Fibroblast of lung (primary cell): ENCODE data around the gene PZP. TPM values are rescaled to one million over a fixed set of nuclear protein-coding genes. Genes with fewer than 3 reads are reported as not detected.
A peak's percentile ranks its signal among the peaks of the same experiment; 100 is the strongest.
"Not testable (repeated sequence)": the region's sequence is repeated elsewhere in the genome, so short reads cannot be mapped to it uniquely, and the experiment has no call there.

Experiments
- DNase-seq, 2 donors: peaks; one replicate each; pipeline versions ENCODE4 v3.0.0 to v3.0.0-alpha.2; 2010; ENCODE audit warnings: low read depth in 2 of 2
- H2AFZ ChIP-seq: 2 replicates; pipeline ENCODE4 v1.5.1; 2012; ENCODE audit warnings: low read length, control low read depth, inconsistent platforms
- H3K27ac ChIP-seq: 2 replicates; pipeline ENCODE4 v1.5.1; 2011; ENCODE audit warnings: low read length, control low read depth; ENCODE audit not compliant: insufficient read depth
- H3K27me3 ChIP-seq: 2 replicates; pipeline ENCODE4 v1.5.1; 2011; ENCODE audit warnings: mild to moderate bottlenecking, low read length; ENCODE audit not compliant: control insufficient read depth, insufficient read depth
- H3K36me3 ChIP-seq: 2 replicates; pipeline ENCODE4 v1.5.1; 2011; ENCODE audit warnings: low read length; ENCODE audit not compliant: control insufficient read depth, insufficient read depth
- H3K4me1 ChIP-seq: 2 replicates; pipeline ENCODE4 v1.5.1; 2011; ENCODE audit warnings: low read length; ENCODE audit not compliant: control insufficient read depth, insufficient read depth; ENCODE audit errors: extremely low read depth
- H3K4me2 ChIP-seq: 2 replicates; pipeline ENCODE4 v1.5.1; 2011; ENCODE audit warnings: low read length, control low read depth; ENCODE audit not compliant: insufficient read depth; ENCODE audit errors: extremely low read depth
- H3K4me3 ChIP-seq, 4 experiments: fragments of 200-600 bp in 1 of 4; sonication (generic) in 1 of 4; replicated peaks in 1 of 4; 2 replicates each; pipeline ENCODE4 v1.5.1; 2011 to 2016; ENCODE audit warnings: low read length in 4 of 4, low read depth in 3 of 4, mild to moderate bottlenecking in 3 of 4, control low read depth in 2 of 4, inconsistent platforms in 1 of 4, mixed read lengths in 1 of 4; ENCODE audit not compliant: insufficient read depth in 1 of 4; ENCODE audit errors: control extremely low read depth in 1 of 4
- H3K79me2 ChIP-seq: 2 replicates; pipeline ENCODE4 v1.5.1; 2012; ENCODE audit warnings: mild to moderate bottlenecking, low read length, inconsistent platforms; ENCODE audit not compliant: control insufficient read depth, insufficient read depth
- H3K9ac ChIP-seq: 2 replicates; pipeline ENCODE4 v1.5.1; 2011; ENCODE audit warnings: mild to moderate bottlenecking, low read length, control low read depth; ENCODE audit not compliant: insufficient read depth
- H3K9me3 ChIP-seq: 2 replicates; pipeline ENCODE4 v1.5.1; 2012; ENCODE audit warnings: low read depth, low read length; ENCODE audit not compliant: control insufficient read depth, insufficient read depth
- H4K20me1 ChIP-seq: 2 replicates; pipeline ENCODE4 v1.5.1; 2011; ENCODE audit warnings: low read length; ENCODE audit not compliant: control insufficient read depth, insufficient read depth; ENCODE audit errors: extremely low read depth
- CTCF ChIP-seq, 2 donors: IDR thresholded peaks in 1 of 2; conservative IDR thresholded peaks in 1 of 2; 1 replicate in 1 of 2; 2 replicates in 1 of 2; pipeline ENCODE4 v1.5.1; 2011 to 2012; ENCODE audit warnings: low read length in 2 of 2, control low read depth in 1 of 2, inconsistent platforms in 1 of 2, low read depth in 1 of 2, mild to moderate bottlenecking in 1 of 2
- EZH2 ChIP-seq: IDR thresholded peaks from 2 replicates; pipeline ENCODE4 v1.5.1; 2012; ENCODE audit warnings: low read length, control low read depth, mild to moderate bottlenecking; ENCODE audit errors: missing control alignments
- polyA plus RNA-seq, 2 donors: library from polyadenylated mRNA; depleted of rRNA in 1 of 2; stranded (reverse) in 1 of 2; unstranded in 1 of 2; fragments of >200 nt; gene quantifications; 2 replicates each; pipeline ENCODE4 v1.2.1, GENCODE V29; 2011 to 2012; ENCODE audit warnings: missing spikeins in 1 of 2
- total RNA-seq: library from RNA; depleted of rRNA; stranded (reverse); fragments of >200 nt; gene quantifications from 2 replicates; pipeline ENCODE4 v1.2.1, GENCODE V29; 2014

Gene PZP
- total and polyA plus RNA-seq, 2 donors (not counting 1 experiment from before 2014, with no cell fraction given) = not detected

- DNase-seq = no peak
- no peaks in the 10 kb centered on the region for H4K20me1 ChIP-seq
- H2AFZ ChIP-seq = no peak overlapping the region
- no peaks in the 10 kb centered on the region for H3K27me3 ChIP-seq
- H3K36me3 ChIP-seq = no peaks in the 10 kb centered on the region
- TF ChIP-seq CTCF (conservative IDR thresholded peaks at IDR 0.05 in 1 of 2, IDR thresholded peaks at IDR 0.05 in 1 of 2; ENCODE audit: low read depth in 1 of 2, low read length in 2 of 2) = no peak
- TF ChIP-seq EZH2 = no peak
- no peak overlapping the region for H3K27ac ChIP-seq
- no peaks in the 10 kb centered on the region for H3K79me2 ChIP-seq
- no peak overlapping the region for H3K4me2 ChIP-seq
- no peaks in the 10 kb centered on the region for H3K9me3 ChIP-seq
- no peaks in the 10 kb centered on the region for H3K4me1 ChIP-seq
- no peak overlapping the region for H3K4me3 ChIP-seq
- H3K9ac ChIP-seq = no peak overlapping the region
These were observed 15.6 kb upstream of the PZP start for GRCh38 chr12:9223830-9224229.

- no peak overlapping the region for H3K27ac ChIP-seq
- DNase-seq = peak in 1 of 2 donors; percentile 91
These were observed 13.3 kb upstream of the PZP start for GRCh38 chr12:9221483-9221882.

GRCh38 chr12:9221011-9221410 lies 12.8 kb upstream of the PZP start:
- H3K4me1 ChIP-seq, H3K9me3 ChIP-seq, H3K27ac ChIP-seq, H3K4me2 ChIP-seq, H2AFZ ChIP-seq, H3K36me3 ChIP-seq, DNase-seq, H3K27me3 ChIP-seq, H3K9ac ChIP-seq, H4K20me1 ChIP-seq, H3K4me3 ChIP-seq, H3K79me2 ChIP-seq: not testable (repeated sequence)

More at GRCh38 chr12:9221483-9221882, 13.3 kb upstream of the PZP start:
- TF ChIP-seq CTCF (conservative IDR thresholded peaks at IDR 0.05 in 1 of 2, IDR thresholded peaks at IDR 0.05 in 1 of 2; ENCODE audit: low read depth in 1 of 2, low read length in 2 of 2) (no peak), EZH2 (no peak)
- Histone ChIP-seq H3K9me3 (no peaks in the 10 kb centered on the region), H2AFZ (no peak overlapping the region), H4K20me1 (no peaks in the 10 kb centered on the region), H3K4me2 (no peak overlapping the region), H3K9ac (no peak overlapping the region), H3K79me2 (no peaks in the 10 kb centered on the region), H3K4me1 (no peaks in the 10 kb centered on the region), H3K36me3 (no peaks in the 10 kb centered on the region), H3K27me3 (no peaks in the 10 kb centered on the region), H3K4me3 (no peak overlapping the region)
